ENCODE data around the gene AUP1.

DNA sequence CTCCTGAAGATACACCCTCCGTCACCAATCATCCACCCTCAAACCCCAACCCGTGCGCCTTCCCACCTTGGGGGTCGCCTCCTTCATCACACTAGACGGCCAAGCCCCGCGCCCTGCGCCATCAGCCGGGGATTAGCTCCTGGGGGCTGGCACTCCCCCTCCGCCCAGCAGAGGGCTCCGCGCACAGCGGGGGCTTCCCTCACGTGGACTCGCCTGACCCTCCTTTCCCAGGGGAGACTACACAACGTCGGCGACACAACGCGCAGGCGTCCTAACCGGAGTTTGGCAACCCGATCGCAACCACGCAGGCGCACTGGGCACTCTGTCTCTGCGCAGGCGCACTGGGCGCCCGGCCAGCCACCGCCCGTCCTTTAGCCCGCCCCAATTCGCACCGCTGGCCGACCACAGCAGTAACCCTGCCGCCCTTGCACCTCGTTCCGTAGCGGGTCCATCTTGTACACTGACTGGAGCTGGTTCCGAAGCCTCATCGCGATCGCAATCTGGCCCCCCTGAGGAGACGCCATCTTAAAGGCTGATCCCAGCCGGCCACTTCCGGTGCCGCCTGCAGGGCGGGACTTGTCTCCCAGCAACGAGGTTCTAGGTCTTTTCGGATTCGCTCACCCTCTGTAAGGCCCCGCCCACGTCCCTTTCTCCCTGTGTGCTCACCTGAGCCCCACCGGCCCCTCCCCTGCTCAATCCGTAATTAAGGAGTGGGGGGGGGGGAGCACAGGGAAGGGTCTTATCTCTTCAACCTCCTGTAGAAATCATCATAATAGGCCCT, 22.2 kb downstream of the AUP1 start, which contains the start of gene PCGF1:
- TF ChIP-seq POLR2A (IDR thresholded peaks at IDR 0.05; ENCODE audit: low read depth, low read length) (peak; percentile 81), CTCF (conservative IDR thresholded peaks at IDR 0.05; ENCODE audit: low read depth, low read length) (peak; percentile 44), FOS (IDR thresholded peaks at IDR 0.05; ENCODE audit: low read depth, low read length) (no peak), USF2 (IDR thresholded peaks at IDR 0.05; ENCODE audit: low read depth, low read length) (peak; percentile 64), MAZ (IDR thresholded peaks at IDR 0.05; ENCODE audit: borderline replicate concordance, low read depth, low read length) (0 out of 2 replicates have a peak, but pooled peaks have one; percentile 30), RFX5 (IDR thresholded peaks at IDR 0.05; ENCODE audit: low read depth, low read length) (no peak), CHD1 (IDR thresholded peaks at IDR 0.05; ENCODE audit: low read depth, low read length) (no peak), MAFK (IDR thresholded peaks at IDR 0.05; ENCODE audit: low read depth, low read length) (no peak), SMC3 (IDR thresholded peaks at IDR 0.05; ENCODE audit: low read depth, low read length) (peak; percentile 23; the same call in 1 of the 2 replicates), CEBPB (IDR thresholded peaks at IDR 0.05; ENCODE audit: low read depth, low read length) (peak; percentile 83), BHLHE40 (IDR thresholded peaks at IDR 0.05; ENCODE audit: low read depth, low read length) (peak; percentile 72), RAD21 (IDR thresholded peaks at IDR 0.05; ENCODE audit: low read length) (no peak), MXI1 (IDR thresholded peaks at IDR 0.05; ENCODE audit: borderline replicate concordance, low read depth, low read length) (peak; percentile 51; the same call in 1 of the 2 replicates)
- TF ChIP-seq, protein P1, sequence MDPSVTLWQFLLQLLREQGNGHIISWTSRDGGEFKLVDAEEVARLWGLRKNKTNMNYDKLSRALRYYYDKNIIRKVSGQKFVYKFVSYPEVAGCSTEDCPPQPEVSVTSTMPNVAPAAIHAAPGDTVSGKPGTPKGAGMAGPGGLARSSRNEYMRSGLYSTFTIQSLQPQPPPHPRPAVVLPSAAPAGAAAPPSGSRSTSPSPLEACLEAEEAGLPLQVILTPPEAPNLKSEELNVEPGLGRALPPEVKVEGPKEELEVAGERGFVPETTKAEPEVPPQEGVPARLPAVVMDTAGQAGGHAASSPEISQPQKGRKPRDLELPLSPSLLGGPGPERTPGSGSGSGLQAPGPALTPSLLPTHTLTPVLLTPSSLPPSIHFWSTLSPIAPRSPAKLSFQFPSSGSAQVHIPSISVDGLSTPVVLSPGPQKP (IDR thresholded peaks at IDR 0.05; ENCODE audit: borderline replicate concordance, low read depth, low read length) = no peak

All from IMR-90 (cell line).